MM.1S (cell line): ENCODE data around the gene ATF7IP2.

Source experiments
- EZH2 ChIP-seq: fragments of 300-600 bp; sonication (generic); optimal IDR thresholded peaks from 2 replicates; pipeline ENCODE3; 2017; ENCODE audit warnings: low read depth, mild to moderate bottlenecking, antibody characterized with exemption, low read length, mixed read lengths
- EZH2phosphoT487 ChIP-seq: fragments of 300-600 bp; sonication (generic); IDR thresholded peaks from 2 replicates; pipeline ENCODE4 v1.6.1; 2018; ENCODE audit warnings: antibody characterized with exemption, low read length
- TF ChIP-seq, protein P1 (sequence below): fragments of 300-600 bp; sonication (generic); IDR thresholded peaks from 2 replicates; pipeline ENCODE4 v1.5.1; 2016; ENCODE audit warnings: antibody characterized with exemption, low read length, mixed read lengths

DNA sequence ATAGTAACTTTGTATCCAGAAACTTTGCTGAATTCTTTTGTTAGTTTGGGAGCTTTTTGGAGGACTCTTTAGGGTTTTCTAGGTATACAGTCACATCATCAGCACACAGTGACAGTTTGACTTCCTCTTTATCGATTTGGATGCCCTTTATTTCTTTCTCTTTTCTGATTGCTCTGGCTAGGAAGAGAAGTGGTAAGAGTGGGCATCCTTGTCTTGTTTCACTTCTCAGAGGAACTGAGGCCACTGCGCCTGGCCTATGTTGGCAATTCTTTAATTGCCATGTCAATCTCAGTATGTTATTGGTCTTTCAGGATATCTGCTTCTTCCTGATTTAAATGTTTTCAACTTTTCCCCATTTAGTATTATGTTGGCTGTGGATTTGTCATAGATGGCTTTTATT, 24.6 kb downstream of the ATF7IP2 start:
- TF ChIP-seq, protein P1, sequence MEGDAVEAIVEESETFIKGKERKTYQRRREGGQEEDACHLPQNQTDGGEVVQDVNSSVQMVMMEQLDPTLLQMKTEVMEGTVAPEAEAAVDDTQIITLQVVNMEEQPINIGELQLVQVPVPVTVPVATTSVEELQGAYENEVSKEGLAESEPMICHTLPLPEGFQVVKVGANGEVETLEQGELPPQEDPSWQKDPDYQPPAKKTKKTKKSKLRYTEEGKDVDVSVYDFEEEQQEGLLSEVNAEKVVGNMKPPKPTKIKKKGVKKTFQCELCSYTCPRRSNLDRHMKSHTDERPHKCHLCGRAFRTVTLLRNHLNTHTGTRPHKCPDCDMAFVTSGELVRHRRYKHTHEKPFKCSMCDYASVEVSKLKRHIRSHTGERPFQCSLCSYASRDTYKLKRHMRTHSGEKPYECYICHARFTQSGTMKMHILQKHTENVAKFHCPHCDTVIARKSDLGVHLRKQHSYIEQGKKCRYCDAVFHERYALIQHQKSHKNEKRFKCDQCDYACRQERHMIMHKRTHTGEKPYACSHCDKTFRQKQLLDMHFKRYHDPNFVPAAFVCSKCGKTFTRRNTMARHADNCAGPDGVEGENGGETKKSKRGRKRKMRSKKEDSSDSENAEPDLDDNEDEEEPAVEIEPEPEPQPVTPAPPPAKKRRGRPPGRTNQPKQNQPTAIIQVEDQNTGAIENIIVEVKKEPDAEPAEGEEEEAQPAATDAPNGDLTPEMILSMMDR = no peak
- TF ChIP-seq EZH2 (no peak), EZH2phosphoT487 (no peak)
